ENCODE data around the gene NPC1.
"Not testable (repeated sequence)": the region's sequence is repeated elsewhere in the genome, so short reads cannot be mapped to it uniquely, and the experiment has no call there.

Gene NPC1

DNA sequence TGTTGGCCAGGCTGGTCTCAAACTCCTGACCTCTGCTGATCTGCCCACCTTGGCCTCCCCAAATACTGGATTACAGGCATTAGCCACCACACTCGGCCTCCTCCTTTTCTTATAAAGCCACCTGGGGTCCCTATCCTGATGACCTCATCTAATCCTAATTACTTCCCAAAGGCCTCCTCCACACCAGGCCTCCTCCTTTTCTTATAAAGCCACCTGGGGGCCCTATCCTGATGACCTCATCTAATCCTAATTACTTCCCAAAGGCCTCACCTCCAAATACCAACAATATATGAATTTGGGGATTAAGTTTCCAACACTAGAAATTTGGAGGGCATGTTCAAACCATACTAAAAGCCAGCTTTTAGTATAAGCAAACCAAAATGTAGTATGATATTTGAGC lies 92.7 kb downstream of the NPC1 start:
- DNase-seq (ENCODE audit: low read depth in 2 of 2, low spot score in 1 of 2) = no peak

DNA sequence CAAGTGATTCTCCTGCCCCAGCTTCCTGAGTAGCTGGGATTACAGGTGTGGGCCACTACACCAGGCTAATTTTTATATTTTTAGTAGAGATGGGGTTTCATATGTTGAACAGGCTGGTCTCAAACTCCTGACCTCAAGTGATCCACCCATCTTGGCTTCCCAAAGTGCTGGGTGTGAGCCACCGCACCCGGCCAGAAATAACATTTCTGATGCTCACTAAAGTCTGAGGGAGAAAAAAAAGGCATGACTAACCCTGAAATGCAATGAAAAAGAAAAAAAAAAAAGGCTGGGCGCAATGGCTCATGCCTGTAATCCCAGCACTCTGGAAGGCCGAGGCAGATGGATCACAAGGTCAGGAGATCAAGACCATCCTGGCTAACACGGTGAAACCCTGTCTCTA lies 96.7 kb downstream of the NPC1 start:
- not testable (repeated sequence) for DNase-seq (ENCODE audit: low read depth in 2 of 2, low spot score in 1 of 2)

DNA sequence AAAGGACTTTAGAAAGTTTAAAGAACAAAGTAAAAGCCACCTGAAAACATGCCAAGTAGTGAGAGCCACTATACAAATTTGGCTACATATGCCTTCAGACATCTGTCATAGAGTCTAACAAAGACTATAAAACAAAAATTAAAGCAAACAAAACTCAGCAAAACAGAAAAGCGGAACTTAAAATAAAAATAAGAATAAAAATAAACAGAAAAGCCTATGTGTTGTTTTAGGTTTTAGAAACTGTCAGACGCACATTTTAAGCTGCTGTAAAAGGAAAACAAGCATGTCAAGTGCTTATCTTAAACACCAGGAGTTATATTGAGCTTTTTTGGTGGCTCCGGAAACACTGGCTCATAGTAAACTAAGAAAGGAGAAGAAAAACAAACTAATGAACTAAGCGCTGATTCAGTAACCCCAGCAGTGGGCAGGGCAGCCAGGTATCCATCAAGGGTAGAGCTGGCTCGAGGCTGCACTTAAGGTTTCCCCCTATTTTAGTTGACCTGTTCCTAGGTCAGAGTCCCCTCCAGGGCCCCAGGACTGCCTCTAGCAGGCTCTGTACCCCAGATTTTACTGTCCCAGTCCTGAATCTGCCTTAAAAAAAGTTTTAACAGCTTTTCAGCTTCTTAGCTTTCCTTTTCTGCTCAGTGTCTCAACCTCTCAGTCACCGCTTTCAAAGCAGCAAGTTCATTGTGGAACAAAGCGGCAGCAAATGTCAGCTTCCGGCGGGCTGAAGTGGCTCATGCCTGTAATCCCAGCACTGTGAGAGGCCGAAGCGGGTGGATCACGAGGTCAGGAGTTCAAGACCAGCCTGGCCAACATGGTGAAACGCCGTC lies 98.4 kb downstream of the NPC1 start:
- DNase-seq (ENCODE audit: low read depth in 2 of 2, low spot score in 1 of 2) = no peak

DNA sequence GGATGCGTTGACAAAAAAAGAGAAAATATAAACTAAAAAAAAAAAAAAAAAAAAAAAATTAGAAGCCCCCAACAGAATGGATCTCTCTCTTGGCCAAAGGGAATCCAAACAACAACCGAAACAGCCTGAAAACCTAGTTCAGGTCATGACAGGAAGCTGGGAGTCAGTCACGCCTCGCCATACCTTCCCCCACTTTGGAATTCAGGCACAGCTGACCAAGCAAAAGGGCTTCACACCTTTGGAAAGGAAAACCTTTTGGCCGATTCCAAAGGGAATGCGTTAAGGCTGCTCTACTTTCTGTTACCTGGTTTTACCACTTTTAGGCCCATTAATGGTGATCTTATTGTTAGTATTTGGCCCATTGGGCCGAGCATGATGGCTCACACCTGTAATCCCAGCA lies 100.9 kb downstream of the NPC1 start:
- DNase-seq (ENCODE audit: low read depth in 2 of 2, low spot score in 1 of 2) = no peak

DNA sequence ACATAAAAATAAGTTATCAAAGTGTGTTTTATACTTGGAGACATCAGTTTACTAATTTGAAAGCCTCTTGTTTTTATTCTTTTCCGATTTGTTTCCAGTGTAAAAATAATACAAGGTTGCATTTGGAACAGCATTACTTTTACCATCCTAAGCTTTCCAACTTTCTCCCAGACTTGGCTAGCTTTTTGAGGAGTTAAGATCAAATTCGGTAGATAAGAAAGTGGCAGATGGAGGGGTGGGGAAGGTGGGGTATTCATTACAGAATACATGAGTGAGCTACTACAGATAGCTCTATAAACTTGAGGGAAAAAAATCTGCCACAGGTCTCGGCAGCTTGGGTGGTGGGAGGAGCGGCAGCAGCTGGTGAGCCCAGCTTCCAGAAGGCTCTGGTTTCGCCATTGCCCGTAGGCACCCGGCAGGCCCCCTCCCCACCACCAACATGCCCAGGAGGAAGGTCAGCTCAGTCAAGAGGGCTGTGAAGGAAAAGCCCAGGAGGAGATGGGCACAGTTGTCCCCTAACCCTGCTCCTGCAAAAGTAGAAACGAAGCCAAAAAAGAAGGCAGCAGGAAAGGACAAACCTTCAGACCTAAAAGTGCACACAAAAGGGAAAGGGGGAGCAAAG lies 101.6 kb downstream of the NPC1 start:
- DNase-seq (ENCODE audit: low read depth in 2 of 2, low spot score in 1 of 2) = no peak
